HFFc6 (cell line): ENCODE data around the gene TMEM62. TPM values are rescaled to one million over a fixed set of nuclear protein-coding genes. Genes with fewer than 3 reads are reported as not detected.

Source experiments
- DNase-seq: peaks from one replicate; pipeline ENCODE4 v3.0.0-alpha.2; 2018
- H3K27ac Mint-ChIP-seq: 2 replicates; pipeline ENCODE4 v1.8.0; 2020; ENCODE audit warnings: mild to moderate bottlenecking, mixed read lengths
- H3K27me3 Mint-ChIP-seq: 2 replicates; pipeline ENCODE4 v1.8.0; 2021; ENCODE audit warnings: mild to moderate bottlenecking, moderate library complexity, mixed read lengths; ENCODE audit not compliant: insufficient read depth
- H3K36me3 Mint-ChIP-seq: 2 replicates; pipeline ENCODE4 v1.8.0; 2021; ENCODE audit warnings: low read depth, mixed read lengths
- H3K4me1 Mint-ChIP-seq: 2 replicates; pipeline ENCODE4 v1.8.0; 2020; ENCODE audit warnings: low read depth, mixed read lengths
- H3K4me3 Mint-ChIP-seq: 2 replicates; pipeline ENCODE4 v1.8.0; 2020; ENCODE audit warnings: mild to moderate bottlenecking, moderate library complexity, mixed read lengths
- H3K9me3 Mint-ChIP-seq: 2 replicates; pipeline ENCODE4 v1.8.0; 2020; ENCODE audit warnings: mild to moderate bottlenecking, mixed read lengths
- total RNA-seq, 6 experiments: library from RNA; stranded (reverse); fragmentation: NEBNext Ultra II Directional; extraction: Animal tissue kit (Norgen Biotek cat#: 25700); gene quantifications; 2 replicates in 1 of 6; 3 replicates in 5 of 6; pipeline ENCODE4 v1.2.3, GENCODE V29; 2021
- TF ChIP-seq, protein P1 (sequence below): fragments of 200-600 bp; sonication (generic); IDR thresholded peaks from 2 replicates; pipeline ENCODE4 v1.5.0; 2021; ENCODE audit warnings: antibody characterized with exemption, mild to moderate bottlenecking

TMEM62 gene
- total RNA-seq, 6 experiments from 2014 or later = 8.2 to 12.1 (median 11.2) TPM

DNA sequence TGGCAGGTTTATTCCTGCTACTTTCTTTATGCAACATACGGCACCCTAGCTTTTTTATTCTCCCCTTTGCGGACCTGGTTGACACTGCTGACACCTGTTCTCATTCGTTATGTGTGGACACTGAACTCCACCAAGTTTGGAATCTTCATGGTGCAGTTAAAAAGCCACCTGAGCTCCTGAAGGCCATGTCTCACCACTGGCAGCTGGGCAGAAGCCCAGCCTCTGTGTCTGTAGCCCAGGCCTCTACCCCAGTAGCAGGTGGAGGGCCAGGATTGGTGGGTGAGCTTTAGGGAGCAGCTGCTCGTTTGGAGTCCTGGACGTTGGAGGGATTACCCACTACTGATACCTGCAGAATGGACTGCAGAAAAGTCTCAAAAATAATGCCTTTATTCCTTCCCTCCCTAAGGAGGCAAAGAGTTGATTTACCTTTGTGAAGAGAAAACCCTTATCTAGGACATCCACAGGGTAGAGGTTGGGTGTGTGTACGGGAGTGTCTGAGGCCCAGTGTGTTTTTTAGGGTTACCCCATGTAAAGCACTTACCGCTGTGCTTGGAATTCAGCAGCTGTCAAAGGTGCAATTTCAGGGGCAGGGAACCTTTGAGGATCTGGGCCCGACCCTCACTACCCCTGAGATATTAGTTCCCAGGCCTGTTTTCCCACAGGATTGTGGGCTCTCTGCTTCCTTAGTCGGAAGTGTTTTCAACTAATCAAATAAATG lies 51.2 kb downstream of the TMEM62 start:
- TF ChIP-seq, protein P1, sequence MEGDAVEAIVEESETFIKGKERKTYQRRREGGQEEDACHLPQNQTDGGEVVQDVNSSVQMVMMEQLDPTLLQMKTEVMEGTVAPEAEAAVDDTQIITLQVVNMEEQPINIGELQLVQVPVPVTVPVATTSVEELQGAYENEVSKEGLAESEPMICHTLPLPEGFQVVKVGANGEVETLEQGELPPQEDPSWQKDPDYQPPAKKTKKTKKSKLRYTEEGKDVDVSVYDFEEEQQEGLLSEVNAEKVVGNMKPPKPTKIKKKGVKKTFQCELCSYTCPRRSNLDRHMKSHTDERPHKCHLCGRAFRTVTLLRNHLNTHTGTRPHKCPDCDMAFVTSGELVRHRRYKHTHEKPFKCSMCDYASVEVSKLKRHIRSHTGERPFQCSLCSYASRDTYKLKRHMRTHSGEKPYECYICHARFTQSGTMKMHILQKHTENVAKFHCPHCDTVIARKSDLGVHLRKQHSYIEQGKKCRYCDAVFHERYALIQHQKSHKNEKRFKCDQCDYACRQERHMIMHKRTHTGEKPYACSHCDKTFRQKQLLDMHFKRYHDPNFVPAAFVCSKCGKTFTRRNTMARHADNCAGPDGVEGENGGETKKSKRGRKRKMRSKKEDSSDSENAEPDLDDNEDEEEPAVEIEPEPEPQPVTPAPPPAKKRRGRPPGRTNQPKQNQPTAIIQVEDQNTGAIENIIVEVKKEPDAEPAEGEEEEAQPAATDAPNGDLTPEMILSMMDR = no peak
- Mint-ChIP-seq H3K9me3 (no peaks in the 10 kb centered on the region), H3K4me1 (peaks cover 27% of the 10 kb centered on the region), H3K27me3 (no peaks in the 10 kb centered on the region), H3K4me3 (peak overlapping the region; percentile 96), H3K27ac (peak overlapping the region; percentile 82), H3K36me3 (no peaks in the 10 kb centered on the region)
- DNase-seq = no peak

DNA sequence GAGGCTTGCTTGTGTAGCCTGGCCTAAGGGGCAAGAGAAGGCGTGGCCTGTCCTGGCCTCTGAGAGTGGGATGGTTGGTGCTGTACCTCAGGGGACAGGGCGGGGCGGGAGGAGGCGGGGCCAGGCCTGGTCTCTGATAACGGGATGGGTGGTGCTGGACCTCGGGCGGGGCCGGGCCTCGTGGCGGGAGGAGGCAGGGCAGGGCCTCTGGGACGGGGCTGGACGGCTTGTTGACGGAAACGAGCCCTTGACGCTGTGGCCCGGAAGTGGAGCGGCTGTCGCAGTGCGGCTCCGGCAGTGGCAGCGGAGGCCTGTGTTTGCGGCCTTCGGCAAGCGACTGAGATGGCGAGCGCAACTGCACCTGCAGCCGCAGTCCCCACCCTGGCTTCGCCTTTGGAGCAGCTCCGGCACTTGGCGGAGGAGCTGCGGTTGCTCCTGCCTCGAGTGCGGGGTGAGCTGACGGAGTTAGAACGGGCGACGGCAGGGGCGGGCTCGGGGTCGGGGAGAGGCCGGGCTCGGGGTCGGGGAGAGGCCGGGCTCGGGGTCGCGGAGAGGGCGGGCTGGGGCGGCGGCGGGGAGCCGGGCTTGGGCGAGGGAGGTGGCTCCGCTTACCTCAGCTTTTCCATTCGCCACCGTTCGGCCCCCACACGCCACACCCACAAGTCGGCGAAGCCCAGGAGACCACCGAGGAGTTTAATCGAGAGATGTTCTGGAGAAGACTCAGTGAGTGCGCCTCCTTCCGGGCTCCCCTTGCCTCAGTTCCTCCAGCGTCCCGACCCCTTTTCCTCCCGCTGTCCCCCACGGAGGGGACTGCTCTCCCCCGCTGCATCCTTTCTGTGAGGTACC lies 52.0 kb downstream of the TMEM62 start, which contains the start of gene CCNDBP1:
TSS of gene CCNDBP1 (plus strand) at position 247 of the 846 bp plus-strand sequence. CDS start at position 343, 96 bp downstream.
- peak within 1 kb of the TSS; percentile 96 for H3K4me3 Mint-ChIP-seq

DNA sequence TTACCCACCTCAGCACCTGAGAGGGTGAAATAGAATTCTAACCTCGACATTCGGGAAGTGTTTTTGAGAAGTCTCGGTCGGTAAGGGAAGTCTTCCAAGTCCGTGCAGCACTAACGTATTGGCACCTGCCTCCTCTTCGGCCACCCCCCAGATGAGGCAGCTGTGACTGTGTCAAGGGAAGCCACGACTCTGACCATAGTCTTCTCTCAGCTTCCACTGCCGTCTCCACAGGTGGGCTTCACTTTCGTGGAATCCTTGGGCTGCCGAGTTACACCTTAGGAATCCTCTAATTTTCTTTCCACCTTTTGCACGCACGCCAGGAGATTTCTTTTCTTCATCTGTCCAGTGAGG lies 52.6 kb downstream of the TMEM62 start:
- DNase-seq = no peak
- Mint-ChIP-seq H3K27me3 (no peaks in the 10 kb centered on the region), H3K9me3 (no peaks in the 10 kb centered on the region), H3K36me3 (peaks cover 6% of the 10 kb centered on the region), H3K4me1 (peaks cover 24% of the 10 kb centered on the region), H3K27ac (peak overlapping the region; percentile 82), H3K4me3 (peak overlapping the region; percentile 96)
- TF ChIP-seq, protein P1 = no peak; the same call in 1 of the 2 replicates

More for the DNA sequence above, 52.0 kb downstream of the TMEM62 start, which contains the start of gene CCNDBP1:
- no peaks in the 10 kb centered on the region for H3K27me3 Mint-ChIP-seq
- no peaks in the 10 kb centered on the region for H3K36me3 Mint-ChIP-seq
- peak; percentile 85 for DNase-seq
- H3K9me3 Mint-ChIP-seq = no peaks in the 10 kb centered on the region
- H3K4me1 Mint-ChIP-seq = peaks cover 27% of the 10 kb centered on the region
- TF ChIP-seq, protein P1 = peak; percentile 70
- peak within 1 kb of the TSS; percentile 82 for H3K27ac Mint-ChIP-seq

DNA sequence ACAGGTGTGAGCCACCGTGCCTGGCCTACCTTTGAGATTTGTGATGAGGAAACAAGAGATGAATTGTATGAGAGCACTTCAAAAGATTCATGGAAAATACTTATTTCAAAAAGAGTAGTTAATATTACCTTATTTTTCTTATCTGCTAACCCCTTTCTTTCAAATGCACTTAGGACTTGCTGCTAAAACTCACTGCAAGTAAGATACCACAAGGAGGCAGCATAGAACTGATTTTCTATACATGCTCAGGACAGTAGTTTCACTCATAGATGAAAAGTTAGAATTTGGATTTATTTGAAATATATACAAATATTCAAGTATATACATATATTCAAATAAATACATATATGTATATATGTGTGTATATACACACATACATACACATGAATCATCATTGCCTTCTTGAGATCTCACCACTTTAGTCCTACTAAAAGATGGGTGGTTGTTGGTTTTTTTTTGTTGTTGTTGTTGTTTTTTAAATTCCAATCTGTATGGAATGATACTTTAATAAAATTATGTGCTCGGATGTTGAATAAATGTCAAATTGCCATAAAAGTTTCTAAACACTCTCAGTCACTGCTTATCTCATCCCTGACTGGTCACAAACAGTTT lies 54.3 kb downstream of the TMEM62 start:
- Mint-ChIP-seq H3K27ac (no peak overlapping the region), H3K27me3 (no peaks in the 10 kb centered on the region), H3K4me3 (peak overlapping the region; percentile 43; the same call in 1 of the 2 replicates), H3K9me3 (no peaks in the 10 kb centered on the region), H3K36me3 (peaks cover 11% of the 10 kb centered on the region), H3K4me1 (peaks cover 12% of the 10 kb centered on the region)
- TF ChIP-seq, protein P1 = peak; percentile 82
- peak; percentile 75 for DNase-seq

DNA sequence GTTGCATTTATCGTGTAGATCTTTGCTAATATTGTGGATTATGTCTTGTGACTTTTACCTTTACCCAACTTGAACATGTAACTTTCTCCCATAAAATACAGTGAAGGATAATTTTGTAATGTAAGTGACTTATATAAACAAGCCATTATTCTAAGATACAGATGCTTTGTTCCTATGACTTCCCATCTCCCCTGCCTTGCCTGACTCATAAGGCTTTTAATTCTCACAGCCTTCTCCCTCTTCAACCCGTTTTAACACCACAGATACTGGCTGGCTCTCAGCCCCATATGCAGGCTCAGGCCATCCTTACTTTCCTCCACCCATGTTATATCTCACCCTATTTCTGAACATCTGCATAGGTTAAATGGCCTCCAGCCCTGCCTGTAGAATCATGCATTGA lies 55.9 kb downstream of the TMEM62 start:
- Mint-ChIP-seq H3K4me3 (no peak overlapping the region), H3K36me3 (peaks cover 12% of the 10 kb centered on the region)

More for the DNA sequence above, 55.9 kb downstream of the TMEM62 start:
- TF ChIP-seq, protein P1 = no peak
- no peaks in the 10 kb centered on the region for H3K27me3 Mint-ChIP-seq
- peaks cover 14% of the 10 kb centered on the region for H3K4me1 Mint-ChIP-seq
- H3K9me3 Mint-ChIP-seq = no peaks in the 10 kb centered on the region
- DNase-seq = no peak
- H3K27ac Mint-ChIP-seq = no peak overlapping the region
